HL-60 (cell line): ENCODE data around the gene REEP1.

Source experiments
- DNase-seq, 2 experiments: peaks; one replicate each; pipeline ENCODE4 v3.0.0-alpha.2; 2010 to 2020; ENCODE audit warnings: low read depth in 1 of 2, low spot score in 1 of 2
- H3K27ac ChIP-seq: fragments of 250-450 bp; sonication (Bioruptor Pico); replicated peaks from 2 replicates; pipeline ENCODE4 v1.5.1; 2020; ENCODE audit warnings: mild to moderate bottlenecking, moderate library complexity
- H3K27me3 ChIP-seq: fragments of 250-450 bp; sonication (Bioruptor Pico); 2 replicates; pipeline ENCODE4 v1.5.1; 2021; ENCODE audit warnings: mild to moderate bottlenecking, moderate library complexity; ENCODE audit not compliant: insufficient read depth, poor library complexity, severe bottlenecking
- H3K4me3 ChIP-seq: replicated peaks from 2 replicates; pipeline ENCODE4 v1.5.1; 2011; ENCODE audit warnings: mild to moderate bottlenecking, control low read depth, low read length; ENCODE audit not compliant: insufficient read depth
- CTCF ChIP-seq: IDR thresholded peaks from one replicate; pipeline ENCODE4 v1.5.1; 2011; ENCODE audit warnings: low read length, control low read depth, inconsistent platforms; ENCODE audit not compliant: insufficient read depth
- GABPA ChIP-seq: IDR thresholded peaks from 2 replicates; pipeline ENCODE4 v1.6.1; 2012; ENCODE audit warnings: low read depth
- POLR2AphosphoS5 ChIP-seq: IDR thresholded peaks from 2 replicates; pipeline ENCODE4 v1.6.1; 2012; ENCODE audit warnings: low read depth
- REST ChIP-seq: IDR thresholded peaks from 2 replicates; pipeline ENCODE4 v1.6.1; 2012; ENCODE audit warnings: low read depth; ENCODE audit not compliant: insufficient replicate concordance
- SPI1 ChIP-seq: IDR thresholded peaks from 2 replicates; pipeline ENCODE4 v1.6.1; 2012; ENCODE audit warnings: low read depth, mild to moderate bottlenecking, borderline replicate concordance

Gene REEP1

GRCh38 chr2:86311879-86312278, 25.5 kb downstream of the REEP1 start:
- TF ChIP-seq SPI1 (no peak), REST (no peak), POLR2AphosphoS5 (no peak), GABPA (no peak), CTCF (no peak)
- Histone ChIP-seq H3K27ac (no peak overlapping the region), H3K4me3 (no peak overlapping the region), H3K27me3 (peaks cover 2% of the 10 kb centered on the region)
- DNase-seq = no peak

DNA sequence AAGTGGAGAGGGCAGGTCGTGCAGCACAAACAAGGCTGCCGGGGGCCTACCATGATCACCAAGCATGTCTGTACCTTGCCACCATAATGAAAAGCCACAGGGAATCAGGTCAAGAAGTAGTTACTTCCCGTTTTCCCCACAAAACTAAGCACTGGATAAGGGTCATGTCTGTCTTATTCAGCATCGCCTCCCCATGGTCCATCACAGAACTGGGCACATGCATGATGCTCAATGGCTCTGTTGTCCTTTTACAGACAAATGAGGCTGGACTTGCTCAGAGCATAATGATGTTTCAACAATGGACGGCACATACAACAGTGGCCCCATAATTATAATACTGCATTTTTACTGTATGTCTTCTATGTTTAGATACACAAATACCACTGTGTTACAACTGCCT, 27.5 kb downstream of the REEP1 start:
- no peak overlapping the region for H3K4me3 ChIP-seq
- no peak for TF ChIP-seq SPI1
- TF ChIP-seq CTCF = no peak
- TF ChIP-seq REST = no peak
- TF ChIP-seq GABPA = no peak
- TF ChIP-seq POLR2AphosphoS5 = no peak
- H3K27me3 ChIP-seq = peaks cover 2% of the 10 kb centered on the region
- H3K27ac ChIP-seq = no peak overlapping the region
- no peak for DNase-seq

DNA sequence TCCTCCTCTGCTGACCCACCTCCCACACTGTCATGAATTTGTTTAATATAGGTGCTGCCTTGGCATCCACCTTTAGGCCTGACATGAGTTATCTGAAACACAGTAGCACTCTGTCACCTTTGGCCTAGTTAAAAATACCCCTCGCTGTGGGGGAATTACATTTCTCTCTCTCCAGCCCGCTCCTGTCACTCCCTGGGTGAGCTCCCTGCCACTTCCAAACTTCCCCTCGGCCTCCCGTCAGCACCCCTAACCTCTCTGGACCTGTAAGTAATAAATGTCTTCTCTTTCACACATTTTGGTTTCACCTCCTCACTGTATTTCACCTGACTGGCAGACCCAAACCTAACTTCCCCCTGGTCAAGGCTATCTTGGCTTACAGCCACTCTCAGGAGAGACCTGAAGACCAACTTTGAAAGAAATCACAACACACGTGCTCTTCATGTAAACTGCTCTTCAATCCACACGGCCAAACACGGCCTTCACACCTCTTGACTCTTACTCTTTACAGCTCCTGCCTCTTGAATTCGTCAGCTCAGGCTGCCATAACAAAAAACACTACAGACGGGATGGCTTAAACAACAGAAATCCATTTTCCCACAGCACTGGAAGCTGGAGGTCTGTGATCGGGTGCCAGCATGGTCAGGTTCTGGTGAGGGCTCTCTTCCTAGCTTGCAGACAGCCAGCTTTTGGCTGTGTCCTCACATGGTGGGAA, 28.3 kb downstream of the REEP1 start:
- Histone ChIP-seq H3K27ac (no peak overlapping the region), H3K27me3 (no peaks in the 10 kb centered on the region), H3K4me3 (no peak overlapping the region)
- TF ChIP-seq REST = no peak
- TF ChIP-seq POLR2AphosphoS5 = no peak
- TF ChIP-seq GABPA = no peak
- no peak for TF ChIP-seq CTCF
- no peak for TF ChIP-seq SPI1
- DNase-seq = no peak
